H9 (cell line): Measurements from ENCODE around the gene PDXK. TPM values are rescaled to one million over a fixed set of nuclear protein-coding genes. Genes with fewer than 3 reads are reported as not detected.

ENCODE experiments used
- DNase-seq: peaks from one replicate; pipeline ENCODE4 v3.0.0-alpha.2; 2017
- H2AFZ ChIP-seq: one replicate; pipeline ENCODE4 v1.6.1; 2013; ENCODE audit warnings: mild to moderate bottlenecking, low read length, control low read depth, moderate library complexity
- H2AK5ac ChIP-seq: 2 replicates; pipeline ENCODE4 v1.6.1; 2013; ENCODE audit warnings: low read length, control low read depth, mixed read lengths; ENCODE audit not compliant: insufficient read length
- H2BK120ac ChIP-seq: one replicate; pipeline ENCODE4 v1.6.1; 2013; ENCODE audit warnings: low read depth, mild to moderate bottlenecking, low read length, control low read depth, inconsistent platforms; ENCODE audit not compliant: poor library complexity, severe bottlenecking
- H2BK12ac ChIP-seq: 2 replicates; pipeline ENCODE4 v1.6.1; 2013; ENCODE audit warnings: low read length, control low read depth, mixed read lengths, low read depth; ENCODE audit not compliant: insufficient read length
- H2BK15ac ChIP-seq: 2 replicates; pipeline ENCODE4 v1.6.1; 2013; ENCODE audit warnings: low read depth, low read length, control low read depth
- H2BK20ac ChIP-seq: one replicate; pipeline ENCODE4 v1.6.1; 2013; ENCODE audit warnings: low read depth, mild to moderate bottlenecking, low read length, control low read depth, inconsistent platforms; ENCODE audit not compliant: poor library complexity, severe bottlenecking
- H2BK5ac ChIP-seq: 2 replicates; pipeline ENCODE4 v1.6.1; 2013; ENCODE audit warnings: low read length, control low read depth, mixed read lengths; ENCODE audit not compliant: insufficient read length
- H3K14ac ChIP-seq: 2 replicates; pipeline ENCODE4 v1.6.1; 2013; ENCODE audit warnings: low read length, control low read depth; ENCODE audit not compliant: insufficient read depth
- H3K18ac ChIP-seq: 2 replicates; pipeline ENCODE4 v1.6.1; 2013; ENCODE audit warnings: low read depth, mild to moderate bottlenecking, mixed read lengths, low read length, control low read depth; ENCODE audit not compliant: insufficient read length
- H3K23ac ChIP-seq: 2 replicates; pipeline ENCODE4 v1.6.1; 2013; ENCODE audit warnings: low read length, control low read depth, mixed read lengths, low read depth; ENCODE audit not compliant: insufficient read length
- H3K23me2 ChIP-seq: 2 replicates; pipeline ENCODE4 v1.6.1; 2013; ENCODE audit warnings: low read depth, mild to moderate bottlenecking, mixed read lengths, low read length, control low read depth; ENCODE audit not compliant: insufficient read length, poor library complexity, severe bottlenecking
- H3K27ac ChIP-seq: 2 replicates; pipeline ENCODE4 v1.5.1; 2013; ENCODE audit warnings: low read length, control low read depth, mixed read lengths, low read depth; ENCODE audit not compliant: insufficient read length
- H3K27me3 ChIP-seq: 2 replicates; pipeline ENCODE4 v1.6.1; 2013; ENCODE audit warnings: low read length, control low read depth, inconsistent platforms; ENCODE audit not compliant: insufficient read depth
- H3K4ac ChIP-seq: 2 replicates; pipeline ENCODE4 v1.6.1; 2013; ENCODE audit warnings: low read depth, mild to moderate bottlenecking, control low read depth, inconsistent platforms, low read length, moderate library complexity
- H3K4me1 ChIP-seq: 2 replicates; pipeline ENCODE4 v1.6.1; 2013; ENCODE audit warnings: low read length, control low read depth, inconsistent platforms; ENCODE audit not compliant: insufficient read depth
- H3K4me2 ChIP-seq: 2 replicates; pipeline ENCODE4 v1.6.1; 2013; ENCODE audit warnings: low read length, control low read depth, mixed read lengths; ENCODE audit not compliant: insufficient read length, insufficient read depth
- H3K56ac ChIP-seq: 2 replicates; pipeline ENCODE4 v1.6.1; 2013; ENCODE audit warnings: low read depth, mild to moderate bottlenecking, mixed read lengths, low read length, control low read depth; ENCODE audit not compliant: insufficient read length
- H3K79me1 ChIP-seq: 2 replicates; pipeline ENCODE4 v1.6.1; 2013; ENCODE audit warnings: low read depth, mild to moderate bottlenecking, moderate library complexity, low read length, control low read depth, inconsistent platforms; ENCODE audit not compliant: insufficient read depth, poor library complexity, severe bottlenecking
- H3K79me2 ChIP-seq: 2 replicates; pipeline ENCODE4 v1.6.1; 2013; ENCODE audit warnings: low read length, control low read depth, inconsistent platforms; ENCODE audit not compliant: insufficient read depth
- H3K9ac ChIP-seq: 2 replicates; pipeline ENCODE4 v1.6.1; 2013; ENCODE audit warnings: low read length, control low read depth, mixed read lengths; ENCODE audit not compliant: insufficient read length; ENCODE audit errors: extremely low read depth
- H3K9me3 ChIP-seq: one replicate; pipeline ENCODE4 v1.6.1; 2013; ENCODE audit warnings: low read depth, low read length, inconsistent platforms; ENCODE audit not compliant: control insufficient read depth
- H3T11ph ChIP-seq: one replicate; pipeline ENCODE4 v1.6.1; 2013; ENCODE audit warnings: mild to moderate bottlenecking, low read length, control low read depth, inconsistent platforms
- H4K20me1 ChIP-seq: one replicate; pipeline ENCODE4 v1.6.1; 2013; ENCODE audit not compliant: control insufficient read depth, insufficient read length, insufficient read depth
- H4K5ac ChIP-seq: 2 replicates; pipeline ENCODE4 v1.6.1; 2013; ENCODE audit warnings: low read depth, mild to moderate bottlenecking, mixed read lengths, low read length, control low read depth; ENCODE audit not compliant: insufficient read length
- H4K8ac ChIP-seq: replicated peaks from 2 replicates; pipeline ENCODE4 v1.6.1; 2013; ENCODE audit warnings: low read length, control low read depth, mixed read lengths, low read depth; ENCODE audit not compliant: insufficient read length
- H4K91ac ChIP-seq: 2 replicates; pipeline ENCODE4 v1.6.1; 2013; ENCODE audit warnings: low read depth, mild to moderate bottlenecking, moderate library complexity, mixed read lengths, low read length, control low read depth; ENCODE audit not compliant: insufficient read length
- H3K27ac Mint-ChIP-seq, 3 experiments: 2 replicates in 2 of 3; 3 replicates in 1 of 3; pipeline ENCODE4 v1.8.0; 2020 to 2021; ENCODE audit warnings: mixed read lengths in 3 of 3, mild to moderate bottlenecking in 1 of 3, moderate library complexity in 1 of 3
- H3K27me3 Mint-ChIP-seq: 2 replicates; pipeline ENCODE4 v1.8.0; 2021; ENCODE audit warnings: low read depth, mild to moderate bottlenecking, moderate library complexity, mixed read lengths
- H3K36me3 Mint-ChIP-seq, 3 experiments: 2 replicates in 2 of 3; 3 replicates in 1 of 3; pipeline ENCODE4 v1.8.0; 2020 to 2021; ENCODE audit warnings: low read depth in 3 of 3, mixed read lengths in 3 of 3; ENCODE audit not compliant: insufficient read depth in 1 of 3
- H3K4me1 Mint-ChIP-seq, 2 experiments: 2 replicates each; pipeline ENCODE4 v1.8.0; 2020; ENCODE audit warnings: mixed read lengths in 2 of 2
- H3K4me3 Mint-ChIP-seq, 2 experiments: 2 replicates in 1 of 2; 3 replicates in 1 of 2; pipeline ENCODE4 v1.8.0; 2020 to 2021; ENCODE audit warnings: mild to moderate bottlenecking in 2 of 2, mixed read lengths in 2 of 2, moderate library complexity in 1 of 2
- H3K9me3 Mint-ChIP-seq, 2 experiments: 2 replicates in 1 of 2; 3 replicates in 1 of 2; pipeline ENCODE4 v1.8.0; 2020; ENCODE audit warnings: mild to moderate bottlenecking in 2 of 2, mixed read lengths in 2 of 2, moderate library complexity in 1 of 2
- WGBS: extraction: QIAGEN DNeasy Blood & Tissue Kit; methylation state at CpG from one replicate; pipeline ENCODE4 v1.1.7; 2013; ENCODE audit warnings: missing lambda C conversion rate, low lambda C conversion rate, mixed read lengths; ENCODE audit not compliant: insufficient read length; ENCODE audit errors: extremely low coverage; 5-methylcytosine and 5-hydroxymethylcytosine counted together
- total RNA-seq: library from RNA; stranded (reverse); gene quantifications from 2 replicates; pipeline ENCODE4 v1.2.1, GENCODE V29; 2021
- TF ChIP-seq, protein P1 (sequence below): fragments of 200-600 bp; sonication (generic); conservative IDR thresholded peaks from 3 replicates; pipeline ENCODE4 v1.8.0; 2021; ENCODE audit warnings: antibody characterized with exemption, mild to moderate bottlenecking

PDXK gene
- total RNA-seq, 1 experiment from 2014 or later: 109 TPM

DNA sequence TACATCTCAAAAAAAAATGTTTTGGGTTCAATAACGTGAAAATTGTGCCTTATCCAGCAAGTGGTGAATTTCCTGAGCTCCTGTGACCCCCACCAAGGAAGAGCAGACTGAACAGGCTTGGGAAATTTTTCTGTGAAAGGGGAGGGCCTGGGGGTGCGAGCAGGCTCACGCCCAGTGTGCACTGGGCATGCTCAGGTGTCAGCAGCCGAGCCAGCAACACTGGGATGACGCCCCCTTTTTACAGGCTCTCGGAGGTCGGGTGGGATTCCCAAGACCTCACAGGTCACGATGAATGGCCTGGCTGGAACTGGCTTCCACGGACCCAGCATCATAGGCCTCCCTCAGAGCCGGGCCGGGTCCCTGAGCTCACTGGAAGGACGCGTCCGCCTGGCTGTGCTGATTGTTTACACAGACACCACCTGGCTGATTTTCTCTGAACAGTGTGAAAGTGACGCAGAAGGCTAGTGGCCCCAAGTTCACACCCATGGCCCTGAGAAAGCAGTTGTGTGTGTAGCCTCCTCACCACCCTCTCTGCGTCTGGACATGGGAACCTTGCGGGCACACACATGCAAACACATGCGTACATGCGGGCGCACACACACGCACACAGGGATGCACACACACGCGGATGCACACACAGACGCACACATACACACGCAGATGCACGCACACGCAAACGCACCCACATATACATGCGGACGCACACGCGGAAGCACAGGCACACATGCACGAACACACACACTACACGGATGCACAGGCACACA lies 48.0 kb downstream of the PDXK start:
- TF ChIP-seq, protein P1, sequence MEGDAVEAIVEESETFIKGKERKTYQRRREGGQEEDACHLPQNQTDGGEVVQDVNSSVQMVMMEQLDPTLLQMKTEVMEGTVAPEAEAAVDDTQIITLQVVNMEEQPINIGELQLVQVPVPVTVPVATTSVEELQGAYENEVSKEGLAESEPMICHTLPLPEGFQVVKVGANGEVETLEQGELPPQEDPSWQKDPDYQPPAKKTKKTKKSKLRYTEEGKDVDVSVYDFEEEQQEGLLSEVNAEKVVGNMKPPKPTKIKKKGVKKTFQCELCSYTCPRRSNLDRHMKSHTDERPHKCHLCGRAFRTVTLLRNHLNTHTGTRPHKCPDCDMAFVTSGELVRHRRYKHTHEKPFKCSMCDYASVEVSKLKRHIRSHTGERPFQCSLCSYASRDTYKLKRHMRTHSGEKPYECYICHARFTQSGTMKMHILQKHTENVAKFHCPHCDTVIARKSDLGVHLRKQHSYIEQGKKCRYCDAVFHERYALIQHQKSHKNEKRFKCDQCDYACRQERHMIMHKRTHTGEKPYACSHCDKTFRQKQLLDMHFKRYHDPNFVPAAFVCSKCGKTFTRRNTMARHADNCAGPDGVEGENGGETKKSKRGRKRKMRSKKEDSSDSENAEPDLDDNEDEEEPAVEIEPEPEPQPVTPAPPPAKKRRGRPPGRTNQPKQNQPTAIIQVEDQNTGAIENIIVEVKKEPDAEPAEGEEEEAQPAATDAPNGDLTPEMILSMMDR: no peak
- H3K23me2 ChIP-seq: no peaks in the 10 kb centered on the region
- H3T11ph ChIP-seq: no peak overlapping the region
- no CpG with 5 or more reads among the region's 34 CpGs for WGBS
- no peak overlapping the region for H3K14ac ChIP-seq
- H2BK120ac ChIP-seq: no peak overlapping the region
- no peak overlapping the region for H4K91ac ChIP-seq
- no peak overlapping the region for H3K9ac ChIP-seq
- no peak overlapping the region for H3K27ac ChIP-seq
- no peaks in the 10 kb centered on the region for H4K20me1 ChIP-seq
- H3K4me2 ChIP-seq: no peak overlapping the region
- no peaks in the 10 kb centered on the region for H3K9me3 ChIP-seq
- no peaks in the 10 kb centered on the region for H3K27me3 ChIP-seq
- H3K23ac ChIP-seq: no peak overlapping the region
- no peaks in the 10 kb centered on the region for H3K79me1 ChIP-seq
- no peaks in the 10 kb centered on the region for H3K79me2 ChIP-seq
- peaks cover 4% of the 10 kb centered on the region; the same call in 1 of the 2 replicates for H3K4me1 ChIP-seq
- no peak overlapping the region for H2AFZ ChIP-seq
- no peak for DNase-seq
- peak overlapping the region; percentile 6 for H4K5ac ChIP-seq
- Mint-ChIP-seq H3K4me1 (peaks cover 29 to 34% of the 10 kb centered on the region in 2 experiments), H3K27me3 (no peaks in the 10 kb centered on the region), H3K9me3 (peaks cover 0 to 3% of the 10 kb centered on the region in 2 experiments; a peak in 1 of 5 replicates), H3K4me3 (no peak overlapping the region; a peak in 1 of 5 replicates), H3K36me3 (peaks cover 6 to 11% (median 6%) of the 10 kb centered on the region in 3 experiments), H3K27ac (peak overlapping the region; percentile 29 to 75 (median 68); a peak in 2 of 7 replicates)
- no peak overlapping the region for H2BK15ac ChIP-seq
- no peak overlapping the region for H4K8ac ChIP-seq
- H3K4ac ChIP-seq: no peak overlapping the region
- no peak overlapping the region for H2BK5ac ChIP-seq
- no peak overlapping the region for H2BK20ac ChIP-seq
- no peak overlapping the region for H3K18ac ChIP-seq
- no peak overlapping the region for H3K56ac ChIP-seq
- no peak overlapping the region for H2BK12ac ChIP-seq
- no peak overlapping the region for H2AK5ac ChIP-seq
